Panc1 (cell line): ENCODE results near the gene LIMK2. TPM values are rescaled to one million over a fixed set of nuclear protein-coding genes. Genes with fewer than 3 reads are reported as not detected.

Experiments
- ATAC-seq: fragments of 200-7000 bp; cut with Tn5 transposase; 2 replicates; pipeline ENCODE4 v1.9.1; 2020; ENCODE audit warnings: mild to moderate bottlenecking, moderate library complexity
- BruUV-seq: library from RNA; stranded (reverse); fragments of 400-500 nt; replicated peaks from 2 replicates; lab custom pipeline; 2021; lab: Mats Ljungman, UMichigan
- CTCF ChIA-PET: fragments of 300-600 bp; sonication (Branson Sonifier 250); formaldehyde crosslinking; loops from one replicate; lab custom pipeline; 2022; ENCODE audit warnings: antibody characterized with exemption; lab: Charles Lee
- POLR2A ChIA-PET: fragments of 300-600 bp; sonication (Branson Sonifier 250); formaldehyde crosslinking; loops from one replicate; lab custom pipeline; 2022; ENCODE audit warnings: antibody characterized with exemption; lab: Charles Lee
- DNase-seq: peaks from one replicate; pipeline ENCODE4 v3.0.0-alpha.2; 2010; ENCODE audit warnings: low read depth, low spot score
- H3K27ac ChIP-seq: 2 replicates; pipeline ENCODE4 v1.5.1; 2011; ENCODE audit warnings: mild to moderate bottlenecking, low read length, inconsistent platforms
- H3K27me3 ChIP-seq: fragments of 200-500 bp; sonication (Bioruptor generic); 2 replicates; pipeline ENCODE4 v1.6.0; 2014; ENCODE audit warnings: low read length, inconsistent platforms; ENCODE audit not compliant: control insufficient read depth, insufficient read depth
- H3K36me3 ChIP-seq: fragments of 200-500 bp; sonication (Bioruptor generic); 2 replicates; pipeline ENCODE4 v1.5.1; 2014; ENCODE audit warnings: inconsistent platforms, mild to moderate bottlenecking, low read length, moderate library complexity; ENCODE audit not compliant: control insufficient read depth, insufficient read depth
- H3K4me1 ChIP-seq: 2 replicates; pipeline ENCODE4 v1.5.1; 2011; ENCODE audit warnings: inconsistent platforms, mild to moderate bottlenecking, low read length, moderate library complexity; ENCODE audit not compliant: control insufficient read depth, insufficient read depth
- H3K4me3 ChIP-seq, 2 experiments: 2 replicates each; pipeline ENCODE4 v1.5.1; 2011 to 2012; ENCODE audit warnings: low read depth in 2 of 2, low read length in 2 of 2, mild to moderate bottlenecking in 2 of 2, inconsistent platforms in 1 of 2, moderate library complexity in 1 of 2
- H3K9me3 ChIP-seq: fragments of 200-500 bp; sonication (Bioruptor generic); 2 replicates; pipeline ENCODE4 v1.5.1; 2014; ENCODE audit warnings: low read depth, mild to moderate bottlenecking, inconsistent platforms, low read length, moderate library complexity; ENCODE audit not compliant: control insufficient read depth, insufficient read depth
- CTCF ChIP-seq: fragments of 450-650 bp; IDR thresholded peaks from 2 replicates; pipeline ENCODE4 v1.5.1; 2017; ENCODE audit warnings: mild to moderate bottlenecking
- POLR2AphosphoS5 ChIP-seq: IDR thresholded peaks from 2 replicates; pipeline ENCODE4 v1.6.1; 2012; ENCODE audit warnings: mild to moderate bottlenecking, low read depth, low read length, moderate library complexity
- REST ChIP-seq, 2 experiments: IDR thresholded peaks; 2 replicates each; pipeline ENCODE4 v1.6.1; 2011 to 2012; ENCODE audit warnings: low read depth in 2 of 2, control low read depth in 1 of 2, low read length in 1 of 2, mild to moderate bottlenecking in 1 of 2, moderate library complexity in 1 of 2; ENCODE audit not compliant: insufficient read depth in 1 of 2
- SIN3A ChIP-seq: IDR thresholded peaks from 2 replicates; pipeline ENCODE4 v1.6.1; 2012; ENCODE audit warnings: low read depth, mild to moderate bottlenecking, low read length, moderate library complexity, borderline replicate concordance; ENCODE audit not compliant: insufficient read depth
- TCF7L2 ChIP-seq: IDR thresholded peaks from 2 replicates; pipeline ENCODE4 v1.6.1; 2011; ENCODE audit warnings: mild to moderate bottlenecking, low read depth, low read length, inconsistent platforms
- in situ Hi-C: cut with HindIII; loops from 2 replicates; pipeline ENCODE4 v1.10.0; 2016; ENCODE audit warnings: low sequenced_read_pairs, low pct_unique_long_range_greater_than_20kb
- intact Hi-C: fragments of 100-400 bp; cut with micrococcal nuclease; formaldehyde crosslinking; loops from one replicate; pipeline ENCODE4 v1.10.0; 2022; ENCODE audit not compliant: unreplicated experiment
- total RNA-seq: library from RNA; stranded (reverse); gene quantifications from one replicate; pipeline ENCODE4 v1.2.1, GENCODE V29; 2021; ENCODE audit not compliant: unreplicated experiment

LIMK2 gene
- total RNA-seq, 1 experiment from 2014 or later: 12.6 TPM

DNA sequence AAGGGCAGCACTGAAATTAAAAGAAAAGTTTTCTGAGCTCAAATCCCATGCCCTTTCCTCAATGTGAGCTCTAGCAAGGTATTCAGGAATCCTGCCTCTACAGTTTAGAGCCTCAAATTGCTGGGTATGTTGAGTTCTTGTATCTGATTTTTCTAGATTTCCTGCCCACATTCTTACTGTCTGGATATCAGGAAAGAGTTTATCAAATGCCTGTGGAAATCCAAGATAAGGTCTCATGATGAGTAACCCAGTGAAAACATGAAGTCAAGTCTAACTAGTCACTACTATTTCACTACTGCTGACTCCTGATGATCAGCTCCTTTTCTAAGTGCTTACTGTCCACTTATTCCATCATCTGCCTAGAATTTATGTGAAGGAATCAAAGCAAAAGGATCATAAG, 29.8 kb downstream of the LIMK2 start:
- ChIA-PET POLR2A (no interaction called here), CTCF (interaction anchor here (0.6 kb wide), 1 partner anchor 53 kb away, joined by 5 read pairs; no protein-coding TSS in a partner anchor)
- Histone ChIP-seq H3K27ac (peak overlapping the region; percentile 7; the same call in 1 of the 2 replicates), H3K27me3 (no peaks in the 10 kb centered on the region), H3K4me1 (peaks cover 30% of the 10 kb centered on the region), H3K4me3 (no peak overlapping the region), H3K36me3 (no peaks in the 10 kb centered on the region), H3K9me3 (no peaks in the 10 kb centered on the region)
- intact Hi-C loops: no loop called here
- DNase-seq (no peak), ATAC-seq (no peak)
- TF ChIP-seq CTCF (no peak), POLR2AphosphoS5 (no peak), SIN3A (no peak), REST (IDR thresholded peaks at IDR 0.05; ENCODE audit: insufficient read depth in 1 of 2, low read depth in 2 of 2, low read length in 1 of 2) (no peak), TCF7L2 (no peak)
- no TSS peak for BruUV-seq
- in situ Hi-C loops: no loop called here

GRCh38 chr22:31243339-31244045, 31.4 kb downstream of the LIMK2 start:
- Histone ChIP-seq H3K27me3 (no peaks in the 10 kb centered on the region), H3K4me1 (peaks cover 30% of the 10 kb centered on the region), H3K36me3 (no peaks in the 10 kb centered on the region), H3K27ac (peak overlapping the region; percentile 34; the same call in 1 of the 2 replicates), H3K4me3 (no peak overlapping the region), H3K9me3 (no peaks in the 10 kb centered on the region)
- BruUV-seq: no TSS peak
- in situ Hi-C loops: no loop called here
- TF ChIP-seq SIN3A: no peak
- TF ChIP-seq REST (IDR thresholded peaks at IDR 0.05; ENCODE audit: insufficient read depth in 1 of 2, low read depth in 2 of 2, low read length in 1 of 2): no peak
- peak; percentile 52 for TF ChIP-seq TCF7L2
- no peak for TF ChIP-seq CTCF
- DNase-seq: no peak
- intact Hi-C loops: no loop called here
- peak; percentile 23; the same call in 1 of the 2 replicates for ATAC-seq
- ChIA-PET POLR2A (interaction anchor here (1.2 kb wide), 2 partner anchors 10 to 47 kb away, joined by 3 read pairs; no protein-coding TSS in a partner anchor), CTCF (interaction anchor here (0.6 kb wide), 1 partner anchor 13 kb away, joined by 5 read pairs; no protein-coding TSS in a partner anchor)
